HepG2 (cell line): Measurements from ENCODE around the gene STIP1. TPM values are rescaled to one million over a fixed set of nuclear protein-coding genes. Genes with fewer than 3 reads are reported as not detected.
A peak's percentile ranks its signal among the peaks of the same experiment; 100 is the strongest.

Experiments
- GMEB1 ChIP-seq: sonication (generic); formaldehyde crosslinking; IDR thresholded peaks from 2 replicates; pipeline ENCODE4 v1.5.1; 2020; ENCODE audit warnings: missing genetic modification reagents, mild to moderate bottlenecking, borderline replicate concordance
- IRF1 ChIP-seq: sonication (generic); formaldehyde crosslinking; IDR thresholded peaks from 2 replicates; pipeline ENCODE4 v1.4.0; 2020; ENCODE audit warnings: low read depth, mild to moderate bottlenecking, missing genetic modification reagents
- JARID2 ChIP-seq: sonication (generic); formaldehyde crosslinking; IDR thresholded peaks from 2 replicates; pipeline ENCODE4 v1.8.1; 2023; ENCODE audit warnings: missing genetic modification reagents, inconsistent platforms; ENCODE audit not compliant: insufficient replicate concordance
- MXD3 ChIP-seq: IDR thresholded peaks from 2 replicates; pipeline ENCODE4 v1.6.1; 2016; ENCODE audit warnings: mild to moderate bottlenecking, missing biosample characterization, missing genetic modification reagents
- SP2 ChIP-seq: sonication (generic); formaldehyde crosslinking; IDR thresholded peaks from 2 replicates; pipeline ENCODE4 v1.5.1; 2020; ENCODE audit warnings: mild to moderate bottlenecking, missing genetic modification reagents
- TBX3 ChIP-seq: fragments of 450-650 bp; IDR thresholded peaks from 2 replicates; pipeline ENCODE4 v1.6.1; 2017; ENCODE audit warnings: antibody characterized with exemption, mild to moderate bottlenecking, inconsistent platforms, borderline replicate concordance
- TCF7L2 ChIP-seq: IDR thresholded peaks from 2 replicates; pipeline ENCODE4 v1.6.1; 2011; ENCODE audit warnings: mild to moderate bottlenecking, low read depth, low read length, moderate library complexity
- ZBTB38 ChIP-seq: sonication (generic); formaldehyde crosslinking; IDR thresholded peaks from 2 replicates; pipeline ENCODE4 v1.5.1; 2020; ENCODE audit warnings: mild to moderate bottlenecking, missing genetic modification reagents
- ZBTB4 ChIP-seq: sonication (generic); formaldehyde crosslinking; IDR thresholded peaks from 2 replicates; pipeline ENCODE4 v1.4.0; 2020; ENCODE audit warnings: missing genetic modification reagents, mild to moderate bottlenecking, borderline replicate concordance
- ZMYM3 ChIP-seq: sonication (generic); formaldehyde crosslinking; IDR thresholded peaks from 2 replicates; pipeline ENCODE4 v1.5.1; 2020; ENCODE audit warnings: mild to moderate bottlenecking, missing genetic modification reagents
- ZNF10 ChIP-seq: sonication (generic); formaldehyde crosslinking; IDR thresholded peaks from 2 replicates; pipeline ENCODE4 v1.4.0; 2020; ENCODE audit warnings: mild to moderate bottlenecking, low read depth, missing genetic modification reagents, borderline replicate concordance
- ZNF232 ChIP-seq: sonication (generic); formaldehyde crosslinking; IDR thresholded peaks from 2 replicates; pipeline ENCODE4 v1.4.0; 2020; ENCODE audit warnings: missing genetic modification reagents, borderline replicate concordance
- polyA plus RNA-seq, 8 experiments: library from polyadenylated mRNA; depleted of rRNA in 3 of 8; stranded (reverse) in 7 of 8; unstranded in 1 of 8; fragments of >200 nt; fragmentation: Illumina TruSeq in 4 of 8; extraction: Trizol in 4 of 8; gene quantifications; 2 replicates each; pipeline versions ENCODE4 v1.2.1 to v1.2.3, GENCODE V29; 2011 to 2016; ENCODE audit warnings: low read depth in 4 of 8, missing spikeins in 1 of 8, mixed read lengths in 1 of 8; ENCODE audit not compliant: insufficient read depth in 1 of 8
- total RNA-seq, 5 experiments: library from RNA; depleted of rRNA; stranded (reverse); fragments of >200 nt; fragmentation: Illumina TruSeq; extraction: Trizol; gene quantifications; 2 replicates each; pipeline ENCODE4 v1.2.3, GENCODE V29; 2016; ENCODE audit warnings: low read depth in 1 of 5
- TF ChIP-seq, protein P1 (sequence below): IDR thresholded peaks from 2 replicates; pipeline ENCODE4 v1.6.1; 2016; ENCODE audit warnings: mild to moderate bottlenecking
- TF ChIP-seq, protein P2 (sequence below): sonication (generic); formaldehyde crosslinking; IDR thresholded peaks from 2 replicates; pipeline ENCODE4 v1.4.0; 2020; ENCODE audit warnings: missing genetic modification reagents, borderline replicate concordance
- TF ChIP-seq, protein P3 (sequence below): sonication (generic); formaldehyde crosslinking; IDR thresholded peaks from 2 replicates; pipeline ENCODE4; 2020; ENCODE audit warnings: missing genetic modification reagents, mild to moderate bottlenecking, borderline replicate concordance

The STIP1 gene
- total and polyA plus RNA-seq, 2 of the 13 experiments (the other 11 are each of a cell fraction or from before 2014, with no cell fraction given) = 81.1 to 217 TPM

DNA sequence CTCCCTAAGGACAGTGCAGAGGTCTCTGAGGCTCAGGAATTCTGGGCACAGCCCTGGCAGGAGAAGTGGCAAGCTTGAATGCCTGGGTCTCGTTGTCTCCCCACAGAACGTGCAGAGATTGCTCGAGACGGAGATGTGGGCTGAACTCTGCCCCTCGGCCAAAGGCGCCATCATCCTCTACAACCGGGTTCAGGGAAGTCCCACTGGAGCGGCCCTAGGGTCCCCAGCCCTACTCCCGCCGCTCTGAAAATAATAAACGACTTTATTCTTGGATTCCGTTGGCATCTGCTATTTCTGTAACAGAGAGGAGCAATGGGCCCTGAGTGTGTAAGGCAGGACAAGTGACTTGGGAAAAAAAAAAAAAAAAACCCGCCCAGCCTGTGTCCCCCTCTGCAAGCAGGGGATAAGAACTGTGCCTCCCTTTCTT, 43.8 kb downstream of the STIP1 start (continued):
- no peak for TF ChIP-seq JARID2 (CRISPR knock-in tag)
- 0 out of 2 replicates have a peak, but pooled peaks have one; percentile 10 for TF ChIP-seq ZBTB4 (CRISPR knock-in tag)
- TF ChIP-seq, protein P1, sequence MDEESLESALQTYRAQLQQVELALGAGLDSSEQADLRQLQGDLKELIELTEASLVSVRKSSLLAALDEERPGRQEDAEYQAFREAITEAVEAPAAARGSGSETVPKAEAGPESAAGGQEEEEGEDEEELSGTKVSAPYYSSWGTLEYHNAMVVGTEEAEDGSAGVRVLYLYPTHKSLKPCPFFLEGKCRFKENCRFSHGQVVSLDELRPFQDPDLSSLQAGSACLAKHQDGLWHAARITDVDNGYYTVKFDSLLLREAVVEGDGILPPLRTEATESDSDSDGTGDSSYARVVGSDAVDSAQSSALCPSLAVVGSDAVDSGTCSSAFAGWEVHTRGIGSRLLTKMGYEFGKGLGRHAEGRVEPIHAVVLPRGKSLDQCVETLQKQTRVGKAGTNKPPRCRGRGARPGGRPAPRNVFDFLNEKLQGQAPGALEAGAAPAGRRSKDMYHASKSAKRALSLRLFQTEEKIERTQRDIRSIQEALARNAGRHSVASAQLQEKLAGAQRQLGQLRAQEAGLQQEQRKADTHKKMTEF (CRISPR knock-in tag) = no peak
- TF ChIP-seq, protein P2, sequence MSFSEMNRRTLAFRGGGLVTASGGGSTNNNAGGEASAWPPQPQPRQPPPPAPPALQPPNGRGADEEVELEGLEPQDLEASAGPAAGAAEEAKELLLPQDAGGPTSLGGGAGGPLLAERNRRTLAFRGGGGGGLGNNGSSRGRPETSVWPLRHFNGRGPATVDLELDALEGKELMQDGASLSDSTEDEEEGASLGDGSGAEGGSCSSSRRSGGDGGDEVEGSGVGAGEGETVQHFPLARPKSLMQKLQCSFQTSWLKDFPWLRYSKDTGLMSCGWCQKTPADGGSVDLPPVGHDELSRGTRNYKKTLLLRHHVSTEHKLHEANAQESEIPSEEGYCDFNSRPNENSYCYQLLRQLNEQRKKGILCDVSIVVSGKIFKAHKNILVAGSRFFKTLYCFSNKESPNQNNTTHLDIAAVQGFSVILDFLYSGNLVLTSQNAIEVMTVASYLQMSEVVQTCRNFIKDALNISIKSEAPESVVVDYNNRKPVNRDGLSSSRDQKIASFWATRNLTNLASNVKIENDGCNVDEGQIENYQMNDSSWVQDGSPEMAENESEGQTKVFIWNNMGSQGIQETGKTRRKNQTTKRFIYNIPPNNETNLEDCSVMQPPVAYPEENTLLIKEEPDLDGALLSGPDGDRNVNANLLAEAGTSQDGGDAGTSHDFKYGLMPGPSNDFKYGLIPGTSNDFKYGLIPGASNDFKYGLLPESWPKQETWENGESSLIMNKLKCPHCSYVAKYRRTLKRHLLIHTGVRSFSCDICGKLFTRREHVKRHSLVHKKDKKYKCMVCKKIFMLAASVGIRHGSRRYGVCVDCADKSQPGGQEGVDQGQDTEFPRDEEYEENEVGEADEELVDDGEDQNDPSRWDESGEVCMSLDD (CRISPR knock-in tag) = 0 out of 2 replicates have a peak, but pooled peaks have one; percentile 3
- TF ChIP-seq SP2 (CRISPR knock-in tag) = no peak
- TF ChIP-seq TBX3 = no peak
- no peak for TF ChIP-seq TCF7L2
- TF ChIP-seq, protein P3, sequence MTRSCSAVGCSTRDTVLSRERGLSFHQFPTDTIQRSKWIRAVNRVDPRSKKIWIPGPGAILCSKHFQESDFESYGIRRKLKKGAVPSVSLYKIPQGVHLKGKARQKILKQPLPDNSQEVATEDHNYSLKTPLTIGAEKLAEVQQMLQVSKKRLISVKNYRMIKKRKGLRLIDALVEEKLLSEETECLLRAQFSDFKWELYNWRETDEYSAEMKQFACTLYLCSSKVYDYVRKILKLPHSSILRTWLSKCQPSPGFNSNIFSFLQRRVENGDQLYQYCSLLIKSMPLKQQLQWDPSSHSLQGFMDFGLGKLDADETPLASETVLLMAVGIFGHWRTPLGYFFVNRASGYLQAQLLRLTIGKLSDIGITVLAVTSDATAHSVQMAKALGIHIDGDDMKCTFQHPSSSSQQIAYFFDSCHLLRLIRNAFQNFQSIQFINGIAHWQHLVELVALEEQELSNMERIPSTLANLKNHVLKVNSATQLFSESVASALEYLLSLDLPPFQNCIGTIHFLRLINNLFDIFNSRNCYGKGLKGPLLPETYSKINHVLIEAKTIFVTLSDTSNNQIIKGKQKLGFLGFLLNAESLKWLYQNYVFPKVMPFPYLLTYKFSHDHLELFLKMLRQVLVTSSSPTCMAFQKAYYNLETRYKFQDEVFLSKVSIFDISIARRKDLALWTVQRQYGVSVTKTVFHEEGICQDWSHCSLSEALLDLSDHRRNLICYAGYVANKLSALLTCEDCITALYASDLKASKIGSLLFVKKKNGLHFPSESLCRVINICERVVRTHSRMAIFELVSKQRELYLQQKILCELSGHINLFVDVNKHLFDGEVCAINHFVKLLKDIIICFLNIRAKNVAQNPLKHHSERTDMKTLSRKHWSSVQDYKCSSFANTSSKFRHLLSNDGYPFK (CRISPR knock-in tag) = no peak
- peak; percentile 46; the same call in 1 of the 2 replicates for TF ChIP-seq ZNF232 (CRISPR knock-in tag)
- no peak for TF ChIP-seq MXD3 (CRISPR knock-in tag)
- TF ChIP-seq ZMYM3 (CRISPR knock-in tag) = no peak
- no peak for TF ChIP-seq ZNF10 (CRISPR knock-in tag)
- no peak for TF ChIP-seq IRF1 (CRISPR knock-in tag)
- no peak for TF ChIP-seq GMEB1 (CRISPR knock-in tag)
- 0 out of 2 replicates have a peak, but pooled peaks have one; percentile 4 for TF ChIP-seq ZBTB38 (CRISPR knock-in tag)
